Fibroblast of pulmonary artery (primary cell): ENCODE results near the gene TESMIN.

Experiments used
- DNase-seq: peaks from one replicate; pipeline ENCODE4 v3.0.0-alpha.2; 2010; ENCODE audit warnings: low read depth
- H3K4me3 ChIP-seq: replicated peaks from 2 replicates; pipeline ENCODE4 v1.5.1; 2011; ENCODE audit warnings: low read depth, mild to moderate bottlenecking, control low read depth, low read length, moderate library complexity
- CTCF ChIP-seq: IDR thresholded peaks from 2 replicates; pipeline ENCODE4 v1.5.1; 2011; ENCODE audit warnings: mild to moderate bottlenecking, control low read depth, low read length, inconsistent platforms; ENCODE audit errors: missing control alignments

Gene TESMIN

DNA sequence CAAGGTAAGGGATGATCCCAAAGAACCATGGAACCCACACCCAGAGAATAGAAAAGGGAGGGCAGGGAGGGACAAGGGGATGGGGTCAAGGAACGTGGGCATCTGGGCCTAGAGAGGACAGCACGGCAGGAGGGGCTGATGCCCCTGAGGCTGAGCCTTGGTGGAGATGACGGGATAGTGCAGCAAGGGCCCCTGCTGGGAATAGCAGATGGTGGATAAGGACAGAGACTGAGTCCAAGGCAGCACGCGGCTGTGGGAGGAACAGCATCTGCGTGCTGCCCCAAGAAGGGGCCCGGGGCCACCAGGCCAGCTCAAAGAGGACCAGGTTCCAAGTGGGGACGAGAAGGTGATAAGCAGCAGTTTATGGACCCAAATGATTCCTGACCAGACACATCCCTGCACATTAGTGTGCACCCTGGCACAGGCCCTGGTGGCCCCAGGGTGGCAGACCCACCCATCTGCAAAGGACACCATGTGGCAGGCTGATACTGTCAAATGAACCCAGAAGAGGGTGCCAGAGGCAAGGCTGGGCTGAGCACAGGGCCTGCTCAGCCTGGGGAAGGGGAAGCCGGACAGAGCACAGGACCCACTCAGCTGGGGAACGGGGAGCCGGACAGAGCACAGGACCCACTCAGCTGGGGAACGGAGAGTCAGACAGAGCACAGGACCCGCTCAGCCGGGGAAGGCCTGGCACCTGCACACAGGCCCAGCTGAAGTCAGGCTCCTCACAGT lies 12.8 kb upstream of the TESMIN start:
- no peak for DNase-seq
- no peak for TF ChIP-seq CTCF
- no peak overlapping the region for H3K4me3 ChIP-seq

GRCh38 chr11:68763181-68763721 lies 11.9 kb upstream of the TESMIN start:
- no peak for DNase-seq

GRCh38 chr11:68762481-68762880 lies 11.2 kb upstream of the TESMIN start:
- DNase-seq = no peak
- TF ChIP-seq CTCF = no peak
- no peak overlapping the region for H3K4me3 ChIP-seq

More at GRCh38 chr11:68763181-68763721, 11.9 kb upstream of the TESMIN start:
- H3K4me3 ChIP-seq = no peak overlapping the region
- no peak for TF ChIP-seq CTCF

DNA sequence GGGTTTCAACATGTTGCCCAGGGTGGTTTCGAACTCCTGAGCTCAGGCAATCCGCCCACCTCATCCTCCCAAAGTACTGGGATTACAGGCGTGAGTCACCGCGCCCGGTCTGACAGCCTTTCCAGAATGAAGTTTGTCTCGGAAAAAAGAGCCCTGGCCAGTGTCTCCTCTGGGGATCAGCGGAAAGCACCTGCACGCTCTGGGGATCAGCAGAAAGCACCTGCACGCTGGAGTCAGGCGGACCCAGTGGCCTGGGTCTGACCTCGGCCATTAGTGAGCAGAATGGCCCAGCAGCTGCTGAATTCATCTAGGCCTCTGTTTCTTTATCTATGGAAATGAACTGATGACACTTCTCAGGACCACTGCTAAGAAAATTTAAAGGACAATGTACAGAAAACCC lies 10.5 kb upstream of the TESMIN start:
- no peak for TF ChIP-seq CTCF
- H3K4me3 ChIP-seq = no peak overlapping the region
- DNase-seq = no peak

- DNase-seq = no peak
- TF ChIP-seq CTCF = no peak
- H3K4me3 ChIP-seq = no peak overlapping the region
Measured at GRCh38 chr11:68759991-68760390, 8.7 kb upstream of the TESMIN start.

DNA sequence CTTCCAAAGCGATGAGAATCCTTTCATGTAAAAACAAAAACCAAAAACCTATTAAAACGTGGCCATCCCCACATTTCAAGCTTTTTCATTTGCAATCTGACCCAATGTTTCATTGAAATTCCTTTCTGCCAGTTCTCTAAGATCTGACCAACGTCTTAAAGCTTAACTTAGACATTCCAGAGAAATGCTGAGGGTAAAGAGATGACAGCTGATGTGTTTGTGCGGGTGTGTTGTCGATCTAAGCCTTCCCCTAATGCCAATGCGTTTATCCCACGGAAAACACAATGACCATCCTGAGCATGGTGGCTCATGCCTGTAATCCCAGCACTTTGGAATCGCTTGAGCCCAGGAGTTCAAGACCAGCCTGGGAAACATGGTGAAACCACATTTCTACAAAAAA lies 6.4 kb upstream of the TESMIN start:
- H3K4me3 ChIP-seq = no peak overlapping the region
- DNase-seq = no peak
- TF ChIP-seq CTCF = no peak

DNA sequence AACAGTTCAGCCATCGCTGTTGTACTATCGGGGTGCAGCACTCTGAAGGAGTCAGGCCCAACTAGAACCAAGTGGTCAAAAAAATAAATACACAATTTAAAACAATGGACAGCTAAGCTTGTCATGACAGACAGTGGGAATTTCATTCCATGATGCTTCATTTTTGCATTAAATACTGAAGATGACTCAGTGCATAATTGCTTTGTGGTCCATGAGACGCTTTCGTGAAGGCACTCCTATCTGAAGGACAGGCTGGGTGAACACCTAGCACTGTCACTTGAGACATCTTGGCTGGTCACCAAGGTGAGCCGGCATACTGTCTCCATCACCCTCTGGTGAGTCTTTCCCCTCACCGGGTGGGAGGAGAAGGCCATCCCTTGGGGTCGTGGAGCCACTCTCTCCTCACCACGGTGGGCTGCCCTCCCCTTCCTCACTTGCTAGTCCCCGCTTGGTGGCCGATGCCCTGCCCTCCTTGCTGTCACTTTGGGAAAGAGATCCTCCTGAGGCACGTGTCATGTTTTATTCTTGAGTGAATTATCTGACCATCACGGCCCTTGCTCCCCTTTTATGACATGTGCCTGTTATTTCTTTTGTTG lies 4.9 kb upstream of the TESMIN start:
- no peak for DNase-seq
- no peak overlapping the region for H3K4me3 ChIP-seq
- TF ChIP-seq CTCF = no peak
